Measurements from ENCODE around the gene MRFAP1.

The MRFAP1 gene

GRCh38 chr4:6689506-6689960, 49.0 kb downstream of the MRFAP1 start:
- no peak for DNase-seq (ENCODE audit: low read depth in 1 of 2, low spot score in 1 of 2)

All from activated CD4-positive, alpha-beta T cell treated with anti-CD3 and anti-CD28 coated beads, Interleukin-2, amount 50 U/mL, for 24 hours (primary cell).